ENCODE measurements around the gene KRTAP10-7. TPM values are rescaled to one million over a fixed set of nuclear protein-coding genes. Genes with fewer than 3 reads are reported as not detected.

The KRTAP10-7 gene
- total RNA-seq, 1 donor from 2014 or later, result not detected

Other genes starting within 250 kb of the KRTAP10-7 start
- gene TRPM2, start 247.0 kb upstream of the KRTAP10-7 start, total RNA-seq, result 1.2 TPM
- gene LRRC3, start 145.1 kb upstream of the KRTAP10-7 start, total RNA-seq, result 0.72 TPM
- gene KRTAP10-1, start 60.4 kb upstream of the KRTAP10-7 start, total RNA-seq, result not detected
- not detected for gene KRTAP10-2, start 49.1 kb upstream of the KRTAP10-7 start, total RNA-seq
- not detected for gene KRTAP10-3, start 41.8 kb upstream of the KRTAP10-7 start, total RNA-seq
- gene KRTAP10-4, start 26.9 kb upstream of the KRTAP10-7 start, total RNA-seq, result not detected
- gene KRTAP10-5, start 20.0 kb upstream of the KRTAP10-7 start, total RNA-seq, result not detected
- gene KRTAP10-6, start 8.1 kb upstream of the KRTAP10-7 start, total RNA-seq, result not detected
- not detected for gene KRTAP10-8, start 11.5 kb downstream of the KRTAP10-7 start, total RNA-seq
- gene KRTAP10-9, start 26.5 kb downstream of the KRTAP10-7 start, total RNA-seq, result not detected
- gene KRTAP10-10, start 36.8 kb downstream of the KRTAP10-7 start, total RNA-seq, result not detected
- gene KRTAP10-11, start 45.8 kb downstream of the KRTAP10-7 start, total RNA-seq, result not detected
- gene KRTAP12-4, start 54.1 kb downstream of the KRTAP10-7 start, total RNA-seq, result not detected
- not detected for gene KRTAP12-3, start 57.3 kb downstream of the KRTAP10-7 start, total RNA-seq
- gene KRTAP12-2, start 66.3 kb downstream of the KRTAP10-7 start, total RNA-seq, result not detected
- not detected for gene KRTAP12-1, start 81.6 kb downstream of the KRTAP10-7 start, total RNA-seq
- not detected for gene KRTAP10-12, start 96.6 kb downstream of the KRTAP10-7 start, total RNA-seq
- gene TSPEAR, start 111.0 kb downstream of the KRTAP10-7 start, total RNA-seq, result 0.08 TPM
- 35.8 TPM for gene UBE2G2, start 201.2 kb downstream of the KRTAP10-7 start, total RNA-seq
- 51.9 TPM for gene SUMO3, start 217.5 kb downstream of the KRTAP10-7 start, total RNA-seq